DND-41 (cell line): ENCODE results near the gene MRPL27.

Source experiments
- ATAC-seq: fragments of 200-7000 bp; cut with Tn5 transposase; 3 replicates; pipeline ENCODE4 v1.9.1; 2021; ENCODE audit warnings: low read depth; ENCODE audit not compliant: insufficient read depth
- DNase-seq: peaks from one replicate; pipeline ENCODE4 v3.0.0-alpha.2; 2020
- H2AFZ ChIP-seq: 2 replicates; pipeline ENCODE4 v1.6.0; 2012; ENCODE audit warnings: low read depth, low read length
- H3K27ac ChIP-seq: 2 replicates; pipeline ENCODE4 v1.5.1; 2012; ENCODE audit warnings: low read length, inconsistent platforms
- H3K27me3 ChIP-seq: fragments of 200-600 bp; sonication (generic); 2 replicates; pipeline ENCODE4 v1.6.0; 2012; ENCODE audit warnings: low read length, mild to moderate bottlenecking, inconsistent platforms; ENCODE audit not compliant: insufficient read depth, poor library complexity
- H3K36me3 ChIP-seq: 2 replicates; pipeline ENCODE4 v1.5.1; 2012; ENCODE audit warnings: low read length, inconsistent platforms; ENCODE audit not compliant: insufficient read depth
- H3K4me1 ChIP-seq: 2 replicates; pipeline ENCODE4 v1.5.1; 2012; ENCODE audit warnings: mild to moderate bottlenecking, low read length; ENCODE audit not compliant: insufficient read depth
- H3K4me2 ChIP-seq: 2 replicates; pipeline ENCODE4 v1.6.0; 2012; ENCODE audit warnings: mild to moderate bottlenecking, moderate library complexity, low read length, inconsistent platforms; ENCODE audit not compliant: insufficient read depth
- H3K4me3 ChIP-seq, 2 experiments: fragments of 200-600 bp in 1 of 2; shearing (Covaris generic) in 1 of 2; 2 replicates each; pipeline ENCODE4 v1.5.1; 2012 to 2016; ENCODE audit warnings: inconsistent platforms in 2 of 2, low read length in 2 of 2, mild to moderate bottlenecking in 2 of 2, low read depth in 1 of 2, moderate library complexity in 1 of 2
- H3K79me2 ChIP-seq: 2 replicates; pipeline ENCODE4 v1.6.0; 2012; ENCODE audit warnings: low read length, inconsistent platforms; ENCODE audit not compliant: insufficient read depth
- H3K9ac ChIP-seq: 2 replicates; pipeline ENCODE4 v1.6.0; 2012; ENCODE audit warnings: low read depth, mild to moderate bottlenecking, inconsistent platforms, low read length, moderate library complexity
- H3K9me3 ChIP-seq: 2 replicates; pipeline ENCODE4 v1.5.1; 2012; ENCODE audit warnings: low read length, moderate library complexity, mild to moderate bottlenecking, inconsistent platforms; ENCODE audit not compliant: insufficient read depth, severe bottlenecking
- H4K20me1 ChIP-seq: 2 replicates; pipeline ENCODE4 v1.6.0; 2012; ENCODE audit warnings: low read length; ENCODE audit not compliant: insufficient read depth
- EZH2 ChIP-seq: IDR thresholded peaks from 3 replicates; pipeline ENCODE4 v1.6.1; 2012; ENCODE audit warnings: borderline replicate concordance, low read depth, mild to moderate bottlenecking, moderate library complexity, low read length, inconsistent platforms; ENCODE audit not compliant: severe bottlenecking
- TF ChIP-seq, protein P1 (sequence below): IDR thresholded peaks from 2 replicates; pipeline ENCODE4 v1.5.1; 2012; ENCODE audit warnings: borderline replicate concordance, low read length, moderate library complexity, mild to moderate bottlenecking; ENCODE audit not compliant: poor library complexity, severe bottlenecking; ENCODE audit errors: extremely low read depth

MRPL27 gene

DNA sequence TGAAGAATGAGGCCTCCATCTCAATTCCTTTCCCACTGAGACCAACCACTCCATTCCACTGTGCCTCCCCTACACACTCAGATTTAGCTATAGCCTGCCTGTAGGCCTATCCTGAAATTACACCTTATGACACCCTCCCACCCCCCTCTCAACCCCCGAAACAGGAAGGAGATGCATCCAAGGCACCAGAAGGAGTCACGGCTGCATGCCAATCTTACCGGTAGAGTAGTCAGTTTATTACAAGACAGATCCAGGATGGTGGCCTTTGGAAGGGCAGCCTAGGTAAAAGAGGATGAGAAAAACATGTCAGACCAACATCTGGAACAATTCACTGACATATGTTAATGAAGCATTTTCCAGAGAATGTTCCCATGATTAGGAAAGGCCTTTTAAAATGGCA is 21.7 kb upstream of the MRPL27 start:
- H3K4me2 ChIP-seq: peak overlapping the region; percentile 87; the same call in 1 of the 2 replicates
- peaks cover 65% of the 10 kb centered on the region for H3K79me2 ChIP-seq
- H2AFZ ChIP-seq: no peak overlapping the region
- TF ChIP-seq EZH2: no peak
- TF ChIP-seq, protein P1, sequence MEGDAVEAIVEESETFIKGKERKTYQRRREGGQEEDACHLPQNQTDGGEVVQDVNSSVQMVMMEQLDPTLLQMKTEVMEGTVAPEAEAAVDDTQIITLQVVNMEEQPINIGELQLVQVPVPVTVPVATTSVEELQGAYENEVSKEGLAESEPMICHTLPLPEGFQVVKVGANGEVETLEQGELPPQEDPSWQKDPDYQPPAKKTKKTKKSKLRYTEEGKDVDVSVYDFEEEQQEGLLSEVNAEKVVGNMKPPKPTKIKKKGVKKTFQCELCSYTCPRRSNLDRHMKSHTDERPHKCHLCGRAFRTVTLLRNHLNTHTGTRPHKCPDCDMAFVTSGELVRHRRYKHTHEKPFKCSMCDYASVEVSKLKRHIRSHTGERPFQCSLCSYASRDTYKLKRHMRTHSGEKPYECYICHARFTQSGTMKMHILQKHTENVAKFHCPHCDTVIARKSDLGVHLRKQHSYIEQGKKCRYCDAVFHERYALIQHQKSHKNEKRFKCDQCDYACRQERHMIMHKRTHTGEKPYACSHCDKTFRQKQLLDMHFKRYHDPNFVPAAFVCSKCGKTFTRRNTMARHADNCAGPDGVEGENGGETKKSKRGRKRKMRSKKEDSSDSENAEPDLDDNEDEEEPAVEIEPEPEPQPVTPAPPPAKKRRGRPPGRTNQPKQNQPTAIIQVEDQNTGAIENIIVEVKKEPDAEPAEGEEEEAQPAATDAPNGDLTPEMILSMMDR: no peak
- no peaks in the 10 kb centered on the region for H3K9me3 ChIP-seq
- peaks cover 32% of the 10 kb centered on the region for H3K4me1 ChIP-seq
- H3K4me3 ChIP-seq: no peak overlapping the region
- peak overlapping the region; percentile 7; the same call in 1 of the 2 replicates for H3K9ac ChIP-seq
- ATAC-seq: no peak
- peaks cover 33% of the 10 kb centered on the region; the same call in 1 of the 2 replicates for H4K20me1 ChIP-seq
- H3K27me3 ChIP-seq: no peaks in the 10 kb centered on the region
- H3K27ac ChIP-seq: no peak overlapping the region
- no peak for DNase-seq
- H3K36me3 ChIP-seq: peaks cover 65% of the 10 kb centered on the region

DNA sequence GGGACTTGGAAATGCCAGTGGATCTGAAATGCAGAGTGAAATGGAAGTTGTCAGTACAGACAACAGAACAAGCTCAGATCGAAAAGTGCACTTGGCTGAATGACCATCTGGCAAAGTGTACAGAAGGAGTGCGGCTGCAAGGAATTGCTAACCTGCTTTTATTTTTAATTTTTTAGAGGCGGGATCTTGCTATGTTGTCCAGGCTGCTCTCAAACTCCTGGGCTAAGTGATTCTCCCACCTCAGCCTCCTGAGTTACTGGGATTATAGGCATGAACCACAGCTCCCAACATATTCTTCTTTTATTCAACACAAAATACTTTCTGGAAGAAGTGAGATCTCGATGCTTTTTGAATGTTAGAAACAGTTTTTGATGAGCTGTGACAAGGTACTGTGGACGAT is 20.7 kb upstream of the MRPL27 start:
- peaks cover 32% of the 10 kb centered on the region for H3K4me1 ChIP-seq
- H3K27me3 ChIP-seq: no peaks in the 10 kb centered on the region
- H3K79me2 ChIP-seq: peaks cover 65% of the 10 kb centered on the region
- DNase-seq: no peak
- no peak overlapping the region for H2AFZ ChIP-seq
- H3K4me3 ChIP-seq: no peak overlapping the region
- no peak overlapping the region for H3K9ac ChIP-seq
- H4K20me1 ChIP-seq: peaks cover 39% of the 10 kb centered on the region; the same call in 1 of the 2 replicates
- peaks cover 76% of the 10 kb centered on the region for H3K36me3 ChIP-seq
- H3K4me2 ChIP-seq: peak overlapping the region; percentile 87; the same call in 1 of the 2 replicates
- H3K9me3 ChIP-seq: no peaks in the 10 kb centered on the region
- H3K27ac ChIP-seq: no peak overlapping the region
- no peak for ATAC-seq
- TF ChIP-seq, protein P1: no peak
- no peak for TF ChIP-seq EZH2

DNA sequence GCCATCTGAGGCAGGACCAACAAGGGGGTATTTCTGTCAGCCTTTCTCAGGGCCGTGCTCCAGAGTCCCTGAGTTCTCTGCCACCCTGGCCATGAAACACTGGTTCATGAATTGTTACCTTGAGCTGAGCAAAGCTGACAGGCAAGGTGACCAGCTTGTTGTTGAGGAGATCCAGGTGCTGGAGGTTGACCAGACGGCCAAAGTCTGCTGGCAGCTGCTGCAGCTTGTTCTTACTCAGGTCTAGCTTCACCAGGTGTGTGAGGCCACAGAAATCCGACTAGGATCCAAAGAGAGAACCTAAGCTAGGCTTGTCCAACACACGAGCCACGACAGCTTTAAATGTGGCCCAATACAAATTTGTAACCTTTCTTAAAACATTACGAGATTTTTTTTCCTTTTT is 19.6 kb upstream of the MRPL27 start:
- H3K79me2 ChIP-seq: peaks cover 65% of the 10 kb centered on the region
- no peak overlapping the region for H3K27ac ChIP-seq
- no peak for DNase-seq
- H2AFZ ChIP-seq: no peak overlapping the region
- no peaks in the 10 kb centered on the region for H3K27me3 ChIP-seq
- H3K4me1 ChIP-seq: peaks cover 28% of the 10 kb centered on the region
- no peaks in the 10 kb centered on the region for H3K9me3 ChIP-seq
- peaks cover 86% of the 10 kb centered on the region for H3K36me3 ChIP-seq
- no peak for TF ChIP-seq EZH2
- TF ChIP-seq, protein P1: no peak
- no peak overlapping the region for H3K4me3 ChIP-seq
- H3K4me2 ChIP-seq: no peak overlapping the region
- peaks cover 40% of the 10 kb centered on the region; the same call in 1 of the 2 replicates for H4K20me1 ChIP-seq
- no peak for ATAC-seq
- H3K9ac ChIP-seq: no peak overlapping the region

DNA sequence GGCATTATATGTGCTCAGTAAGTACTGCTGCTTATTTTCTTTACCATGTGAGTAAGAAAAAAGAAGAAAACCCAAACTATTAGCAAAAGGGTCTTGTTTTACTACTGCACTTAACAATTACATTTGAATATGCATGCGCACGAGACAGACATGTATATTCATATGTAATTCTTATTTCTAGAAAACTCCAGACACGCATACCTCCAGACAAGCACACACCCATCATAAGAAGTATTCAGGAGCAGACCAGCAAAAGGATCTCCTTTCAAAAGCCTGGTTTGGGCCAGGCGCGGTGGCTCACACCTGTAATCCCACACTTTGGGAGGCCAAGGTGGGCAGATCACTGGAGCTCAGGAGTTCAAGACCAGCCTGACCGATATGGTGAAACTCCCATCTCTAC is 16.6 kb upstream of the MRPL27 start:
- H3K4me1 ChIP-seq: 0 out of 2 replicates have a peak, but pooled peaks cover 4% of the 10 kb centered on the region
- H3K36me3 ChIP-seq: peaks cover 100% of the 10 kb centered on the region
- no peak overlapping the region for H3K9ac ChIP-seq
- no peak overlapping the region for H3K27ac ChIP-seq
- peaks cover 36% of the 10 kb centered on the region for H3K79me2 ChIP-seq
- H4K20me1 ChIP-seq: peaks cover 20% of the 10 kb centered on the region; the same call in 1 of the 2 replicates
- no peaks in the 10 kb centered on the region for H3K27me3 ChIP-seq
- TF ChIP-seq EZH2: no peak
- TF ChIP-seq, protein P1: no peak
- ATAC-seq (no peak), DNase-seq (no peak)
- H3K4me3 ChIP-seq: no peak overlapping the region
- H3K9me3 ChIP-seq: no peaks in the 10 kb centered on the region
- H3K4me2 ChIP-seq: no peak overlapping the region
- H2AFZ ChIP-seq: no peak overlapping the region
